A673 (cell line): ENCODE data around the gene MYO1D.

Source experiments
- CTCF ChIP-seq: fragments of 300-800, 200-600 bp; sonication (generic); conservative IDR thresholded peaks from 2 replicates; pipeline ENCODE4 v1.5.1; 2017; ENCODE audit warnings: low read depth, mild to moderate bottlenecking, antibody characterized with exemption, low read length, moderate library complexity, mixed read lengths
- EZH2 ChIP-seq: fragments of 200-600 bp; sonication (generic); IDR thresholded peaks from 2 replicates; pipeline ENCODE4 v1.6.1; 2017; ENCODE audit warnings: borderline replicate concordance, low read depth, mild to moderate bottlenecking, mixed read lengths, antibody characterized with exemption, low read length; ENCODE audit not compliant: poor library complexity, severe bottlenecking

GRCh38 chr17:32494621-32495358 lies 382.1 kb downstream of the MYO1D start:
- TF ChIP-seq CTCF (no peak), EZH2 (no peak)
